ENCODE data around the gene CCHCR1. TPM values are rescaled to one million over a fixed set of nuclear protein-coding genes. Genes with fewer than 3 reads are reported as not detected.
A peak's percentile ranks its signal among the peaks of the same experiment; 100 is the strongest.

Gene CCHCR1
- total and polyA plus RNA-seq, 2 of the 8 experiments (the other 6 are each of a cell fraction or from before 2014, with no cell fraction given), result 20.9 to 38.0 TPM

- CTCF ChIA-PET (ENCODE audit: partially characterized antibody), result interaction anchor here (1.1 to 3.2 kb wide), 4 partner anchors 11 to 63 kb away, joined by 4 to 15 read pairs (median 10); partner anchors contain the start of gene PSORS1C2
- no peak overlapping the region; the same call in 1 of the 2 replicates for H4K8ac ChIP-seq (ENCODE audit: extremely low read depth, insufficient read depth, low read length)
- no peak for TF ChIP-seq SP1 (IDR thresholded peaks at IDR 0.05; ENCODE audit: low read depth, low read length)
- TF ChIP-seq MAX (IDR thresholded peaks at IDR 0.05), result no peak
- TF ChIP-seq CHD1 (IDR thresholded peaks at IDR 0.05; ENCODE audit: low read depth, low read length), result no peak
- no peak for TF ChIP-seq RNF2 (IDR thresholded peaks at IDR 0.05; ENCODE audit: borderline replicate concordance, low read depth, low read length, missing control alignments, poor library complexity, severe bottlenecking)
- no peak for TF ChIP-seq KDM4A (IDR thresholded peaks at IDR 0.05; ENCODE audit: low read depth, low read length, severe bottlenecking)
- no peak for TF ChIP-seq CTCF (IDR thresholded peaks at IDR 0.05; ENCODE audit: control extremely low read depth in 1 of 3, insufficient read depth in 1 of 3, low read depth in 1 of 3, low read length in 3 of 3)
- no peak for TF ChIP-seq TAF1 (IDR thresholded peaks at IDR 0.05; ENCODE audit: low read depth, low read length)
- no peak for TF ChIP-seq RXRA (IDR thresholded peaks at IDR 0.05; ENCODE audit: insufficient read depth, low read depth, low read length)
- no peak for TF ChIP-seq POLR2A (IDR thresholded peaks at IDR 0.05; ENCODE audit: control extremely low read depth in 1 of 2, low read depth in 2 of 2, low read length in 2 of 2)
- no peak for TF ChIP-seq RFX5 (IDR thresholded peaks at IDR 0.05; ENCODE audit: borderline replicate concordance, low read depth, low read length)
These were observed 7.7 kb downstream of the CCHCR1 start for GRCh38 chr6:31149827-31150447.

More at GRCh38 chr6:31149827-31150447, 7.7 kb downstream of the CCHCR1 start:
- Histone ChIP-seq H3K23me2 (ENCODE audit: low read depth, low read length) (no peaks in the 10 kb centered on the region; the same call in 1 of the 2 replicates), H2BK15ac (ENCODE audit: low read length) (no peak overlapping the region), H3K4me2 (ENCODE audit: insufficient read depth in 1 of 2, low read depth in 2 of 2, low read length in 2 of 2) (no peak overlapping the region), H2BK12ac (ENCODE audit: low read depth, low read length) (no peak overlapping the region), H2BK5ac (ENCODE audit: low read depth, low read length) (peak overlapping the region; percentile 75), H3K4ac (replicated peaks; ENCODE audit: insufficient read length, low read depth, low read length) (no peak overlapping the region), H2BK120ac (replicated peaks; ENCODE audit: low read depth, low read length) (no peak overlapping the region), H4K20me1 (replicated peaks in 1 of 2; ENCODE audit: control insufficient read depth in 1 of 2, insufficient read depth in 2 of 2, low read length in 2 of 2) (peaks cover 0 to 3% of the 10 kb centered on the region in 2 experiments), H3K79me1 (ENCODE audit: low read depth, low read length) (no peaks in the 10 kb centered on the region), H3K27ac (ENCODE audit: low read depth, low read length) (no peak overlapping the region), H2AFZ (ENCODE audit: low read length) (no peak overlapping the region), H4K91ac (replicated peaks; ENCODE audit: insufficient read length, low read length) (no peak overlapping the region), H2AK5ac (ENCODE audit: low read depth, low read length) (no peak overlapping the region), H3K36me3 (ENCODE audit: control insufficient read depth in 2 of 4, insufficient read depth in 4 of 4, low read length in 3 of 4) (peaks cover 0 to 34% (median 8%) of the 10 kb centered on the region in 4 experiments), H3K4me3 (ENCODE audit: extremely low read depth in 1 of 4, insufficient read depth in 2 of 4, low read depth in 3 of 4, low read length in 4 of 4) (no peak overlapping the region), H2BK20ac (ENCODE audit: low read length) (no peak overlapping the region), H3K18ac (ENCODE audit: extremely low read depth, low read length) (no peak overlapping the region), H3K23ac (ENCODE audit: insufficient read length) (no peak overlapping the region), H3K4me1 (replicated peaks in 1 of 4; ENCODE audit: control insufficient read depth in 3 of 4, insufficient read depth in 4 of 4, low read length in 3 of 4) (0 out of 7 replicates have a peak, but pooled peaks cover 0 to 2% (median 0%) of the 10 kb centered on the region in 4 experiments), H3K14ac (ENCODE audit: insufficient read length) (no peak overlapping the region), H3K9ac (replicated peaks in 1 of 4; ENCODE audit: extremely low read depth in 1 of 4, low read depth in 3 of 4, low read length in 3 of 4) (no peak overlapping the region), H4K5ac (ENCODE audit: insufficient read length, low read depth, low read length) (no peak overlapping the region), H3K56ac (replicated peaks; ENCODE audit: insufficient read length, low read depth, low read length) (no peak overlapping the region), H3K27me3 (replicated peaks in 1 of 4; ENCODE audit: control insufficient read depth in 3 of 4, extremely low read depth in 1 of 4, insufficient read depth in 3 of 4, low read length in 3 of 4) (no peaks in the 10 kb centered on the region), H3K9me3 (ENCODE audit: insufficient read depth in 2 of 2, low read depth in 1 of 2, low read length in 1 of 2) (no peaks in the 10 kb centered on the region), H3K79me2 (ENCODE audit: control insufficient read depth in 1 of 2, insufficient read depth in 2 of 2, low read length in 2 of 2) (no peaks in the 10 kb centered on the region)
- no peak for FAIRE-seq
- POLR2A ChIA-PET (ENCODE audit: partially characterized antibody), result interaction anchor here (61.6 to 68.5 kb wide), 2 partner anchors 2 to 19 kb away, joined by 2251 read pairs; partner anchors contain the start of genes CCHCR1, CDSN, POU5F1 and PSORS1C1
- DNase-seq (ENCODE audit: low read depth in 1 of 2, low spot score in 2 of 2), result no peak
- 84% methylated on average over 6 of the region's 6 CpGs; no CpG with 5 or more reads in 1 of the 2 experiments for WGBS, 2 experiments (ENCODE audit: extremely low coverage in 1 of 2, insufficient coverage in 1 of 2, insufficient read length in 1 of 2, insufficient replicate concordance in 2 of 2, low coverage in 1 of 2, low lambda C conversion rate in 2 of 2, missing lambda C conversion rate in 1 of 2)
